GM23338 (cell line): ENCODE measurements around the gene MICAL3. TPM values are rescaled to one million over a fixed set of nuclear protein-coding genes. Genes with fewer than 3 reads are reported as not detected.

ENCODE experiments used
- ATAC-seq: fragments of 200-7000 bp; cut with Tn5 transposase; 3 replicates; pipeline ENCODE4 v1.9.1; 2020
- DNase-seq: peaks from one replicate; pipeline ENCODE4 v3.0.0-alpha.2; 2015; ENCODE audit warnings: low spot score
- H2AFZ ChIP-seq: fragments of 200-600 bp; sonication (generic); 2 replicates; pipeline ENCODE4 v1.8.0; 2016; ENCODE audit warnings: antibody characterized with exemption, mild to moderate bottlenecking, moderate library complexity
- H3F3A ChIP-seq: fragments of 200-600 bp; sonication (generic); replicated peaks from 2 replicates; pipeline ENCODE4 v1.8.0; 2017; ENCODE audit warnings: antibody characterized with exemption, mixed run types, low read depth
- H3K27ac ChIP-seq: fragments of 200-600 bp; sonication (generic); 2 replicates; pipeline ENCODE4 v1.6.1; 2016; ENCODE audit warnings: low read depth
- H3K27me3 ChIP-seq: fragments of 200-600 bp; sonication (generic); 2 replicates; pipeline ENCODE4 v1.8.0; 2016; ENCODE audit warnings: mild to moderate bottlenecking, mixed run types, moderate library complexity; ENCODE audit not compliant: insufficient read depth
- H3K36me3 ChIP-seq: fragments of 200-600 bp; sonication (generic); 2 replicates; pipeline ENCODE4 v1.8.0; 2016; ENCODE audit warnings: mild to moderate bottlenecking; ENCODE audit not compliant: insufficient read depth
- H3K4me1 ChIP-seq: fragments of 200-600 bp; sonication (generic); 2 replicates; pipeline ENCODE4 v1.8.0; 2016; ENCODE audit warnings: mild to moderate bottlenecking, moderate library complexity; ENCODE audit not compliant: insufficient read depth
- H3K4me2 ChIP-seq: fragments of 200-600 bp; sonication (generic); 2 replicates; pipeline ENCODE4 v1.7.1; 2017; ENCODE audit warnings: mixed run types
- H3K4me3 ChIP-seq: fragments of 200-600 bp; sonication (generic); 2 replicates; pipeline ENCODE4 v1.6.1; 2016; ENCODE audit warnings: mixed run types
- H3K79me2 ChIP-seq: fragments of 200-600 bp; sonication (generic); replicated peaks from 2 replicates; pipeline ENCODE4 v1.8.0; 2017; ENCODE audit warnings: mild to moderate bottlenecking; ENCODE audit not compliant: insufficient read depth
- H3K9me2 ChIP-seq: fragments of 200-600 bp; sonication (generic); 2 replicates; pipeline ENCODE4 v1.8.0; 2017; ENCODE audit not compliant: insufficient read depth
- H4K20me1 ChIP-seq: fragments of 200-600 bp; sonication (generic); replicated peaks from 2 replicates; pipeline ENCODE4 v1.8.0; 2017; ENCODE audit warnings: mild to moderate bottlenecking; ENCODE audit not compliant: insufficient read depth
- H3K27ac Mint-ChIP-seq: 2 replicates; pipeline ENCODE4 v1.8.0; 2020; ENCODE audit warnings: inconsistent platforms, mild to moderate bottlenecking, moderate library complexity, mixed read lengths
- H3K27me3 Mint-ChIP-seq: 3 replicates; pipeline ENCODE4 v1.8.0; 2022; ENCODE audit warnings: low read depth, mild to moderate bottlenecking, moderate library complexity, mixed read lengths, inconsistent platforms; ENCODE audit not compliant: insufficient read depth, poor library complexity
- H3K36me3 Mint-ChIP-seq: 3 replicates; pipeline ENCODE4 v1.8.0; 2021; ENCODE audit warnings: low read depth, mild to moderate bottlenecking, inconsistent platforms, moderate library complexity, mixed read lengths
- H3K4me1 Mint-ChIP-seq: 3 replicates; pipeline ENCODE4 v1.8.0; 2020; ENCODE audit warnings: mild to moderate bottlenecking, inconsistent platforms, mixed read lengths
- H3K4me3 Mint-ChIP-seq: 3 replicates; pipeline ENCODE4 v1.8.0; 2021; ENCODE audit warnings: moderate library complexity, mild to moderate bottlenecking, inconsistent platforms, mixed read lengths
- H3K9me3 Mint-ChIP-seq: 3 replicates; pipeline ENCODE4 v1.8.0; 2020; ENCODE audit warnings: moderate library complexity, mild to moderate bottlenecking, inconsistent platforms, mixed read lengths
- ETS1 ChIP-seq: IDR thresholded peaks from 2 replicates; pipeline ENCODE4 v1.6.1; 2016; ENCODE audit warnings: antibody characterized with exemption
- EZH2 ChIP-seq: fragments of 200-600 bp; sonication (generic); IDR thresholded peaks from one replicate; pipeline ENCODE4 v1.8.0; 2017; ENCODE audit warnings: antibody characterized with exemption, mild to moderate bottlenecking, low read depth; ENCODE audit not compliant: unreplicated experiment
- JUNB ChIP-seq: IDR thresholded peaks from one replicate; pipeline ENCODE4 v1.6.1; 2016; ENCODE audit warnings: antibody characterized with exemption; ENCODE audit not compliant: unreplicated experiment
- NANOG ChIP-seq: IDR thresholded peaks from 2 replicates; pipeline ENCODE4 v1.6.1; 2016; ENCODE audit warnings: antibody characterized with exemption, borderline replicate concordance
- POLR2AphosphoS5 ChIP-seq: IDR thresholded peaks from 2 replicates; pipeline ENCODE4 v1.6.1; 2016; ENCODE audit warnings: antibody characterized with exemption, low read depth
- REST ChIP-seq: IDR thresholded peaks from one replicate; pipeline ENCODE4 v1.6.1; 2018; ENCODE audit warnings: antibody characterized with exemption; ENCODE audit not compliant: unreplicated experiment
- STAT1 ChIP-seq: IDR thresholded peaks from one replicate; pipeline ENCODE4 v1.6.1; 2016; ENCODE audit warnings: antibody characterized with exemption; ENCODE audit not compliant: unreplicated experiment
- ZNF114 ChIP-seq: fragments of 250-450 bp; sonication (Bioruptor Pico); IDR thresholded peaks from 2 replicates; pipeline ENCODE4 v1.5.0; 2020; ENCODE audit warnings: mild to moderate bottlenecking, moderate library complexity
- ZNF331 ChIP-seq: fragments of 250-450 bp; sonication (Bioruptor Pico); IDR thresholded peaks from 2 replicates; pipeline ENCODE4 v1.5.0; 2020; ENCODE audit warnings: low read depth, mild to moderate bottlenecking, moderate library complexity
- ZNF462 ChIP-seq: fragments of 250-450 bp; sonication (Bioruptor Pico); IDR thresholded peaks from 2 replicates; pipeline ENCODE4 v1.5.0; 2020; ENCODE audit warnings: mild to moderate bottlenecking, moderate library complexity
- polyA plus RNA-seq: library from polyadenylated mRNA; unstranded; fragments of >200 nt; fragmentation: Nextera tagmentation; extraction: Ambion mirVana; gene quantifications from 2 replicates; pipeline ENCODE4 v1.2.1, GENCODE V29; 2016
- total RNA-seq: library from RNA; depleted of rRNA; stranded (reverse); fragments of >200 nt; shearing (Covaris generic); gene quantifications from 2 replicates; pipeline ENCODE4 v1.2.3, GENCODE V29; 2014

The MICAL3 gene
- total and polyA plus RNA-seq, 2 experiments from 2014 or later = 10.1 to 33.9 TPM

- no peaks in the 10 kb centered on the region for H3K9me2 ChIP-seq
- H3K4me3 ChIP-seq = no peak overlapping the region
- no peak overlapping the region for H3K4me3 Mint-ChIP-seq
- TF ChIP-seq ZNF114 (CRISPR knock-in tag) = no peak
- no peak for TF ChIP-seq ETS1
- no peak for TF ChIP-seq ZNF462 (CRISPR knock-in tag)
- TF ChIP-seq NANOG = no peak
- no peak for TF ChIP-seq ZNF331 (CRISPR knock-in tag)
- no peak for TF ChIP-seq REST
- TF ChIP-seq JUNB = no peak
- no peak for TF ChIP-seq EZH2
- TF ChIP-seq STAT1 = no peak
- TF ChIP-seq POLR2AphosphoS5 = no peak
- H3K36me3 Mint-ChIP-seq = peaks cover 44% of the 10 kb centered on the region
- H3K4me1 Mint-ChIP-seq = no peaks in the 10 kb centered on the region; the same call in 2 of the 3 replicates
- no peak overlapping the region for H3K4me2 ChIP-seq
- peaks cover 33% of the 10 kb centered on the region for H3K27me3 Mint-ChIP-seq
- no peaks in the 10 kb centered on the region; the same call in 1 of the 2 replicates for H3K36me3 ChIP-seq
- H3K27ac Mint-ChIP-seq = no peak overlapping the region
- H3K79me2 ChIP-seq = no peaks in the 10 kb centered on the region
- H3K9me3 Mint-ChIP-seq = no peaks in the 10 kb centered on the region
- H3K27ac ChIP-seq = no peak overlapping the region
- no peak overlapping the region for H2AFZ ChIP-seq
- DNase-seq = no peak
- H3F3A ChIP-seq = 0 out of 2 replicates have a peak, but pooled peaks cover 3% of the 10 kb centered on the region
- ATAC-seq = no peak
- no peaks in the 10 kb centered on the region for H3K4me1 ChIP-seq
- H4K20me1 ChIP-seq = peaks cover 48% of the 10 kb centered on the region
- H3K27me3 ChIP-seq = peaks cover 24% of the 10 kb centered on the region
Observed at GRCh38 chr22:17883356-17883755, 141.0 kb downstream of the MICAL3 start.
